HCT116 (cell line): ENCODE measurements around the gene KRTAP12-1. TPM values are rescaled to one million over a fixed set of nuclear protein-coding genes. Genes with fewer than 3 reads are reported as not detected.
"Not testable (repeated sequence)": the region's sequence is repeated elsewhere in the genome, so short reads cannot be mapped to it uniquely, and the experiment has no call there.

Source experiments
- ATAC-seq: fragments of 200-7000 bp; cut with Tn5 transposase; 2 replicates; pipeline ENCODE4 v1.9.1; 2020; ENCODE audit warnings: mild to moderate bottlenecking, moderate library complexity
- BruUV-seq: library from RNA; stranded (reverse); fragments of 400-500 nt; replicated peaks from 2 replicates; lab custom pipeline; 2021; lab: Mats Ljungman, UMichigan
- CTCF ChIA-PET: fragments of 300-600 bp; sonication (Branson Sonifier 250); formaldehyde crosslinking; loops from one replicate; lab custom pipeline; 2021; ENCODE audit warnings: antibody characterized with exemption; lab: Charles Lee
- POLR2A ChIA-PET: fragments of 300-600, 350-600 bp; sonication (Branson Sonifier 250); formaldehyde crosslinking; loops from one replicate; lab custom pipeline; 2021; ENCODE audit warnings: antibody characterized with exemption; lab: Charles Lee
- RAD21 ChIA-PET, 2 experiments: fragments of 300-600 bp; sonication (Branson Sonifier 250); formaldehyde crosslinking; loops; one replicate each; lab custom pipeline; 2023; ENCODE audit warnings: low total read pairs in 2 of 2; ENCODE audit not compliant: uncharacterized antibody in 2 of 2, unreplicated experiment in 2 of 2, low non-redundant PET in 1 of 2; lab: Charles Lee
- DNase-seq: peaks from one replicate; pipeline ENCODE4 v3.0.0-alpha.2; 2010; ENCODE audit warnings: low read depth, low spot score
- H2AFZ ChIP-seq: fragments of 200-600 bp; shearing (Covaris generic), sonication (generic); 2 replicates; pipeline ENCODE4 v1.6.1; 2017; ENCODE audit warnings: low read depth, mixed run types, mixed read lengths, antibody characterized with exemption, low read length; ENCODE audit not compliant: poor library complexity, severe bottlenecking
- H3K27ac ChIP-seq: 2 replicates; pipeline ENCODE4 v1.5.1; 2012; ENCODE audit warnings: low read depth, low read length
- H3K27me3 ChIP-seq: fragments of 200-600 bp; sonication (generic); 2 replicates; pipeline ENCODE4 v1.6.1; 2016; ENCODE audit warnings: mixed run types, low read length, mixed read lengths; ENCODE audit not compliant: insufficient read depth
- H3K36me3 ChIP-seq, 2 experiments: fragments of 200-500 bp in 1 of 2; fragments of 200-600 bp in 1 of 2; sonication (Bioruptor generic) in 1 of 2; sonication (generic) in 1 of 2; 2 replicates each; pipeline versions ENCODE4 v1.5.1 to v1.6.1; 2014 to 2016; ENCODE audit warnings: low read length in 2 of 2, inconsistent platforms in 1 of 2, mixed read lengths in 1 of 2, mixed run types in 1 of 2; ENCODE audit not compliant: insufficient read depth in 2 of 2, control insufficient read depth in 1 of 2
- H3K4me1 ChIP-seq, 2 experiments: fragments of 200-600 bp in 1 of 2; sonication (generic) in 1 of 2; 2 replicates each; pipeline versions ENCODE4 v1.5.1 to v1.6.1; 2012 to 2017; ENCODE audit warnings: low read length in 2 of 2, inconsistent platforms in 1 of 2, mild to moderate bottlenecking in 1 of 2, mixed read lengths in 1 of 2, mixed run types in 1 of 2, moderate library complexity in 1 of 2; ENCODE audit not compliant: insufficient read depth in 2 of 2, control insufficient read depth in 1 of 2
- H3K4me2 ChIP-seq: fragments of 200-600 bp; sonication (generic); 2 replicates; pipeline ENCODE4 v1.6.1; 2017; ENCODE audit warnings: mixed run types, low read length, mixed read lengths
- H3K4me3 ChIP-seq, 2 experiments: fragments of 200-600 bp in 1 of 2; sonication (generic) in 1 of 2; replicated peaks in 1 of 2; 2 replicates each; pipeline ENCODE4 v1.5.1; 2011 to 2016; ENCODE audit warnings: low read length in 2 of 2, control low read depth in 1 of 2, low read depth in 1 of 2, mild to moderate bottlenecking in 1 of 2, mixed read lengths in 1 of 2, mixed run types in 1 of 2
- H3K79me2 ChIP-seq: fragments of 200-600 bp; sonication (generic); 2 replicates; pipeline ENCODE4 v1.6.1; 2017; ENCODE audit warnings: mild to moderate bottlenecking, mixed run types, low read length, moderate library complexity, mixed read lengths; ENCODE audit not compliant: insufficient read depth
- H3K9ac ChIP-seq: fragments of 200-600 bp; sonication (generic); 2 replicates; pipeline ENCODE4 v1.6.1; 2016; ENCODE audit warnings: low read length, mixed read lengths
- H3K9me2 ChIP-seq: fragments of 200-600 bp; sonication (generic), shearing (Covaris generic); 2 replicates; pipeline ENCODE4 v1.6.1; 2017; ENCODE audit warnings: mixed run types, mild to moderate bottlenecking, moderate library complexity; ENCODE audit not compliant: insufficient read depth
- H3K9me3 ChIP-seq, 2 experiments: fragments of 200-500 bp in 1 of 2; fragments of 200-600 bp in 1 of 2; sonication (Bioruptor generic) in 1 of 2; sonication (generic) in 1 of 2; 2 replicates each; pipeline ENCODE4 v1.6.1; 2014 to 2017; ENCODE audit warnings: low read length in 2 of 2, mixed read lengths in 2 of 2, inconsistent platforms in 1 of 2, low read depth in 1 of 2, mild to moderate bottlenecking in 1 of 2, mixed run types in 1 of 2, moderate library complexity in 1 of 2; ENCODE audit not compliant: control insufficient read depth in 1 of 2, insufficient read depth in 1 of 2
- H4K20me1 ChIP-seq: fragments of 200-600 bp; sonication (generic), shearing (Covaris generic); 2 replicates; pipeline ENCODE4 v1.6.1; 2017; ENCODE audit warnings: mixed run types, mild to moderate bottlenecking, moderate library complexity; ENCODE audit not compliant: insufficient read depth
- CEBPB ChIP-seq: IDR thresholded peaks from 2 replicates; pipeline ENCODE4 v1.6.1; 2012; ENCODE audit warnings: low read depth
- FOSL1 ChIP-seq: IDR thresholded peaks from 2 replicates; pipeline ENCODE4 v1.6.1; 2012; ENCODE audit warnings: low read depth
- RAD21 ChIP-seq: IDR thresholded peaks from 2 replicates; pipeline ENCODE4 v1.6.1; 2012; ENCODE audit warnings: low read depth, mild to moderate bottlenecking
- TCF7L2 ChIP-seq: IDR thresholded peaks from 2 replicates; pipeline ENCODE4 v1.7.0; 2011; ENCODE audit warnings: borderline replicate concordance, inconsistent platforms; ENCODE audit not compliant: insufficient read depth, insufficient read length; ENCODE audit errors: extremely low read depth
- YY1 ChIP-seq: IDR thresholded peaks from 2 replicates; pipeline ENCODE4 v1.6.1; 2011; ENCODE audit warnings: low read length, low read depth, moderate library complexity, mild to moderate bottlenecking; ENCODE audit not compliant: insufficient replicate concordance; ENCODE audit errors: extremely low read depth
- ZNF274 ChIP-seq: fragments of 200-500 bp; sonication (Bioruptor generic); IDR thresholded peaks from 2 replicates; pipeline ENCODE4 v1.6.1; 2014; ENCODE audit warnings: mild to moderate bottlenecking, low read depth, low read length, inconsistent platforms
- intact Hi-C: fragments of 100-400 bp; cut with micrococcal nuclease; formaldehyde crosslinking; loops from 2 replicates; pipeline ENCODE4 v1.10.0; 2022
- total RNA-seq: library from RNA; stranded (reverse); gene quantifications from one replicate; pipeline ENCODE4 v1.2.1, GENCODE V29; 2021; ENCODE audit not compliant: unreplicated experiment
- TF ChIP-seq, protein P1 (sequence below): IDR thresholded peaks from 2 replicates; pipeline ENCODE4 v1.6.1; 2012
- TF ChIP-seq, protein P2 (sequence below): IDR thresholded peaks from 2 replicates; pipeline ENCODE4 v1.6.1; 2012; ENCODE audit warnings: low read depth

KRTAP12-1 gene
- total RNA-seq, 1 experiment from 2014 or later: not detected

DNA sequence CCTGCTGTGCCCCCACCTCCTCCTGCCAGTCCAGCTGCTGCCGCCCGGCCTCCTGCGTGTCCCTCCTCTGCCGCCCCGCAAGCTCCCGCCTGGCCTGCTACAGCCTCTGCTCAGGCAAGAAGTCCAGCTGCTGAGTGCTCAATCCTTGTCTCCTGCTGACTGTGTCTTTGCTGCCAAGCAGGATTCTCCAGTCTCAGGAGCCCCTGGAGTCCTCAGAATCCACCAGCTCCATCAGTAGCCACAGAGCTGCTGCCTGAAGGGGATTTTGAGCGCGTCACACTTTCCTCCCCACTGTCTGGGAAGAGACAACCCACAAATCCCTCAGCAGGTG, 34.8 kb downstream of the KRTAP12-1 start:
- TF ChIP-seq, protein P1, sequence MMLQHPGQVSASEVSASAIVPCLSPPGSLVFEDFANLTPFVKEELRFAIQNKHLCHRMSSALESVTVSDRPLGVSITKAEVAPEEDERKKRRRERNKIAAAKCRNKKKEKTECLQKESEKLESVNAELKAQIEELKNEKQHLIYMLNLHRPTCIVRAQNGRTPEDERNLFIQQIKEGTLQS: no peak
- TF ChIP-seq FOSL1: no peak
- TF ChIP-seq, protein P2, sequence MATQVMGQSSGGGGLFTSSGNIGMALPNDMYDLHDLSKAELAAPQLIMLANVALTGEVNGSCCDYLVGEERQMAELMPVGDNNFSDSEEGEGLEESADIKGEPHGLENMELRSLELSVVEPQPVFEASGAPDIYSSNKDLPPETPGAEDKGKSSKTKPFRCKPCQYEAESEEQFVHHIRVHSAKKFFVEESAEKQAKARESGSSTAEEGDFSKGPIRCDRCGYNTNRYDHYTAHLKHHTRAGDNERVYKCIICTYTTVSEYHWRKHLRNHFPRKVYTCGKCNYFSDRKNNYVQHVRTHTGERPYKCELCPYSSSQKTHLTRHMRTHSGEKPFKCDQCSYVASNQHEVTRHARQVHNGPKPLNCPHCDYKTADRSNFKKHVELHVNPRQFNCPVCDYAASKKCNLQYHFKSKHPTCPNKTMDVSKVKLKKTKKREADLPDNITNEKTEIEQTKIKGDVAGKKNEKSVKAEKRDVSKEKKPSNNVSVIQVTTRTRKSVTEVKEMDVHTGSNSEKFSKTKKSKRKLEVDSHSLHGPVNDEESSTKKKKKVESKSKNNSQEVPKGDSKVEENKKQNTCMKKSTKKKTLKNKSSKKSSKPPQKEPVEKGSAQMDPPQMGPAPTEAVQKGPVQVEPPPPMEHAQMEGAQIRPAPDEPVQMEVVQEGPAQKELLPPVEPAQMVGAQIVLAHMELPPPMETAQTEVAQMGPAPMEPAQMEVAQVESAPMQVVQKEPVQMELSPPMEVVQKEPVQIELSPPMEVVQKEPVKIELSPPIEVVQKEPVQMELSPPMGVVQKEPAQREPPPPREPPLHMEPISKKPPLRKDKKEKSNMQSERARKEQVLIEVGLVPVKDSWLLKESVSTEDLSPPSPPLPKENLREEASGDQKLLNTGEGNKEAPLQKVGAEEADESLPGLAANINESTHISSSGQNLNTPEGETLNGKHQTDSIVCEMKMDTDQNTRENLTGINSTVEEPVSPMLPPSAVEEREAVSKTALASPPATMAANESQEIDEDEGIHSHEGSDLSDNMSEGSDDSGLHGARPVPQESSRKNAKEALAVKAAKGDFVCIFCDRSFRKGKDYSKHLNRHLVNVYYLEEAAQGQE: no peak
- TF ChIP-seq CEBPB: no peak
- TF ChIP-seq TCF7L2: no peak
- no peak for TF ChIP-seq RAD21
- TF ChIP-seq ZNF274: no peak
- no peak for TF ChIP-seq YY1
- TF ChIP-seq, all 23 proteins: peak for 0
- Histone ChIP-seq H3K27me3 (no peaks in the 10 kb centered on the region), H3K9me3 (peaks cover 6 to 17% of the 10 kb centered on the region in 2 experiments; a peak in 2 of 4 replicates), H3K4me3 (no peak overlapping the region), H4K20me1 (no peaks in the 10 kb centered on the region), H3K36me3 (no peaks in the 10 kb centered on the region), H3K4me1 (no peaks in the 10 kb centered on the region), H3K79me2 (no peaks in the 10 kb centered on the region), H3K9me2 (no peaks in the 10 kb centered on the region), H3K4me2 (no peak overlapping the region), H3K27ac (no peak overlapping the region), H3K9ac (no peak overlapping the region), H2AFZ (no peak overlapping the region)
- ATAC-seq (no peak), DNase-seq (no peak)
- intact Hi-C loops: no loop called here
- no TSS peak for BruUV-seq
- CTCF ChIA-PET: no interaction called here
- POLR2A ChIA-PET: no interaction called here
- RAD21 ChIA-PET: no interaction called here

DNA sequence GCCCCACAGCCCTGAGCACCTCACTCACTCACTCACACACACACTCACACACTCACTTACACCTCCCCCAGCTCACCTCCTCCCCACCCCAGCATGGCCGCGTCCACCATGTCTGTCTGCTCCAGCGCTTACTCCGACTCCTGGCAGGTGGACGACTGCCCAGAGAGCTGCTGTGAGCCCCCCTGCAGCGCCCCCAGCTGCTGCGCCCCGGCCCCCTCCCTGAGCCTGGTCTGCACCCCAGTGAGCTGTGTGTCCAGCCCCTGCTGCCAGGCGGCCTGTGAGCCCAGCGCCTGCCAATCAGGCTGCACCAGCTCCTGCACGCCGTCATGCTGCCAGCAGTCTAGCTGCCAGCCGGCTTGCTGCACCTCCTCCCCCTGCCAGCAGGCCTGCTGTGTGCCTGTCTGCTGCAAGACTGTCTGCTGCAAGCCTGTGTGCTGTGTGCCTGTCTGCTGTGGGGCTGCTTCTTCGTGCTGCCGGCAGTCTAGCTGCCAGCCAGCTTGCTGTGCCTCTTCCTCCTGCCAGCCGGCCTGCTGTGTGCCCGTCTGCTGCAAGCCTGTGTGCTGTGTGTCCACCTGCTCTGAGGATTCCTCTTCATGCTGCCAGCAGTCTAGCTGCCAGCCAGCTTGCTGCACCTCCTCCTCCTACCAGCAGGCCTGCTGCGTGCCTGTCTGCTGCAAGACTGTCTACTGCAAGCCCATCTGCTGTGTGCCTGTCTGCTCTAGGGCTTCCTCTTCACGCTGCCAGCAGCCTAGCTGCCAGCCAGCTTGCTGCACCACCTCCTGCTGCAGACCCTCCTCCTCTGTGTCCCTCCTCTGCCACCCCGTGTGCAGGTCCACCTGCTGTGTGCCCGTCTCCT, 35.4 kb downstream of the KRTAP12-1 start, which contains the start of gene KRTAP10-11:
KRTAP10-11 (plus strand) TSS at position 49 of the 856 bp plus-strand sequence; CDS start at position 94, 45 bp downstream.
- CTCF ChIA-PET: not testable (repeated sequence)

More for the DNA sequence above, 35.4 kb downstream of the KRTAP12-1 start, which contains the start of gene KRTAP10-11:
- RAD21 ChIA-PET, H2AFZ ChIP-seq, H3K27me3 ChIP-seq, H3K79me2 ChIP-seq, H4K20me1 ChIP-seq, BruUV-seq, H3K36me3 ChIP-seq, H3K4me1 ChIP-seq, H3K9me2 ChIP-seq, H3K4me3 ChIP-seq, DNase-seq, H3K9ac ChIP-seq, H3K4me2 ChIP-seq, ATAC-seq, POLR2A ChIA-PET, H3K27ac ChIP-seq, intact Hi-C loops: not testable (repeated sequence)
- H3K9me3 ChIP-seq: peaks cover 6 to 17% of the 10 kb centered on the region in 2 experiments; a peak in 2 of 4 replicates
